Measurements from ENCODE around the gene MED26. TPM values are rescaled to one million over a fixed set of nuclear protein-coding genes. Genes with fewer than 3 reads are reported as not detected.

MED26 gene
- total RNA-seq, 1 donor from 2014 or later, result 11.7 TPM

GRCh38 chr19:16585808-16586476 lies 42.1 kb downstream of the MED26 start:
- Mint-ChIP-seq H3K27ac (ENCODE audit: unreplicated experiment) (peak overlapping the region; percentile 75), H3K4me3 (no peak overlapping the region), H3K27me3 (ENCODE audit: low read depth) (no peaks in the 10 kb centered on the region), H3K9me3 (no peaks in the 10 kb centered on the region), H3K4me1 (peaks cover 50% of the 10 kb centered on the region), H3K36me3 (ENCODE audit: low read depth) (no peaks in the 10 kb centered on the region)
- no peak for TF ChIP-seq CTCF (conservative IDR thresholded peaks at IDR 0.05)
- no peak for DNase-seq (ENCODE audit: low read depth, low spot score)

- no peak for DNase-seq (ENCODE audit: low read depth, low spot score)
- no peak for TF ChIP-seq CTCF (conservative IDR thresholded peaks at IDR 0.05)
- H3K27ac Mint-ChIP-seq (ENCODE audit: unreplicated experiment), result peak overlapping the region; percentile 78
- H3K9me3 Mint-ChIP-seq, result no peaks in the 10 kb centered on the region
- no peaks in the 10 kb centered on the region for H3K27me3 Mint-ChIP-seq (ENCODE audit: low read depth)
- peaks cover 50% of the 10 kb centered on the region for H3K4me1 Mint-ChIP-seq
- no peak overlapping the region for H3K4me3 Mint-ChIP-seq
- H3K36me3 Mint-ChIP-seq (ENCODE audit: low read depth), result no peaks in the 10 kb centered on the region
Observed at GRCh38 chr19:16585094-16585801, 42.8 kb downstream of the MED26 start.

- DNase-seq (ENCODE audit: low read depth, low spot score), result peak; percentile 68
- Mint-ChIP-seq H3K36me3 (ENCODE audit: low read depth) (no peaks in the 10 kb centered on the region), H3K4me3 (peak overlapping the region; percentile 49), H3K27me3 (ENCODE audit: low read depth) (no peaks in the 10 kb centered on the region), H3K27ac (ENCODE audit: unreplicated experiment) (peak overlapping the region; percentile 78), H3K4me1 (peaks cover 49% of the 10 kb centered on the region), H3K9me3 (no peaks in the 10 kb centered on the region)
- TF ChIP-seq CTCF (conservative IDR thresholded peaks at IDR 0.05), result no peak
Observed at GRCh38 chr19:16584248-16585093, 43.5 kb downstream of the MED26 start.

- no peak for TF ChIP-seq CTCF (conservative IDR thresholded peaks at IDR 0.05)
- DNase-seq (ENCODE audit: low read depth, low spot score), result no peak
- peak overlapping the region; percentile 78 for H3K27ac Mint-ChIP-seq (ENCODE audit: unreplicated experiment)
- no peaks in the 10 kb centered on the region for H3K36me3 Mint-ChIP-seq (ENCODE audit: low read depth)
- no peaks in the 10 kb centered on the region for H3K27me3 Mint-ChIP-seq (ENCODE audit: low read depth)
- peaks cover 31% of the 10 kb centered on the region for H3K4me1 Mint-ChIP-seq
- H3K9me3 Mint-ChIP-seq, result no peaks in the 10 kb centered on the region
- H3K4me3 Mint-ChIP-seq, result peak overlapping the region; percentile 47
Observed at GRCh38 chr19:16582486-16583261, 45.3 kb downstream of the MED26 start.

GRCh38 chr19:16581971-16582343 lies 46.0 kb downstream of the MED26 start:
- no peaks in the 10 kb centered on the region for H3K27me3 Mint-ChIP-seq (ENCODE audit: low read depth)
- no peaks in the 10 kb centered on the region for H3K36me3 Mint-ChIP-seq (ENCODE audit: low read depth)
- TF ChIP-seq CTCF (conservative IDR thresholded peaks at IDR 0.05), result no peak
- H3K4me1 Mint-ChIP-seq, result peaks cover 28% of the 10 kb centered on the region
- H3K9me3 Mint-ChIP-seq, result no peaks in the 10 kb centered on the region
- H3K27ac Mint-ChIP-seq (ENCODE audit: unreplicated experiment), result no peak overlapping the region
- DNase-seq (ENCODE audit: low read depth, low spot score), result no peak
- peak overlapping the region; percentile 44 for H3K4me3 Mint-ChIP-seq

Data from neural crest cell (in vitro differentiated cells).